OCI-LY7 (cell line): ENCODE data around the gene LPIN2. TPM values are rescaled to one million over a fixed set of nuclear protein-coding genes. Genes with fewer than 3 reads are reported as not detected.

Experiments
- BruUV-seq: library from RNA; stranded (reverse); fragments of 400-500 nt; replicated peaks from 2 replicates; lab custom pipeline; 2021; lab: Mats Ljungman, UMichigan
- CTCF ChIA-PET: fragments of 300-600 bp; sonication (Branson Sonifier 250); formaldehyde crosslinking; loops from one replicate; lab custom pipeline; 2022; ENCODE audit warnings: antibody characterized with exemption; ENCODE audit not compliant: unreplicated experiment; lab: Charles Lee
- POLR2A ChIA-PET: fragments of 300-600 bp; sonication (Branson Sonifier 250); formaldehyde crosslinking; loops from one replicate; lab custom pipeline; 2022; ENCODE audit warnings: antibody characterized with exemption; lab: Charles Lee
- DNase-seq: peaks from one replicate; pipeline ENCODE4 v3.0.0-alpha.2; 2015; ENCODE audit warnings: low spot score
- H2AFZ ChIP-seq: fragments of 200-600 bp; sonication (generic), shearing (Covaris generic); 2 replicates; pipeline ENCODE4 v1.6.1; 2014; ENCODE audit warnings: mild to moderate bottlenecking, antibody characterized with exemption, low read length, moderate library complexity
- H3K27ac ChIP-seq: fragments of 200-600 bp; sonication (generic); 2 replicates; pipeline ENCODE4 v1.5.1; 2014; ENCODE audit warnings: mixed run types, low read depth, mild to moderate bottlenecking, moderate library complexity, low read length, inconsistent platforms; ENCODE audit not compliant: poor library complexity, severe bottlenecking
- H3K36me3 ChIP-seq: fragments of 200-600 bp; sonication (generic); 2 replicates; pipeline ENCODE4 v1.6.1; 2014; ENCODE audit warnings: mild to moderate bottlenecking, antibody characterized with exemption, low read length, moderate library complexity, mixed read lengths; ENCODE audit not compliant: insufficient read depth
- H3K4me1 ChIP-seq: fragments of 200-600 bp; sonication (generic); 2 replicates; pipeline ENCODE4 v1.5.1; 2014; ENCODE audit warnings: mild to moderate bottlenecking, low read length; ENCODE audit not compliant: insufficient read depth, poor library complexity, severe bottlenecking
- H3K4me2 ChIP-seq: fragments of 200-600 bp; sonication (generic); 2 replicates; pipeline ENCODE4 v1.6.1; 2014; ENCODE audit warnings: mild to moderate bottlenecking, low read length
- H3K4me3 ChIP-seq: fragments of 200-600 bp; sonication (generic); 2 replicates; pipeline ENCODE4 v1.5.1; 2014; ENCODE audit warnings: mild to moderate bottlenecking, low read depth, low read length; ENCODE audit not compliant: poor library complexity, severe bottlenecking
- H3K79me2 ChIP-seq: fragments of 200-600 bp; sonication (generic); 2 replicates; pipeline ENCODE4 v1.6.1; 2016; ENCODE audit warnings: low read depth, mild to moderate bottlenecking, low read length, moderate library complexity, mixed read lengths; ENCODE audit not compliant: insufficient read depth
- H3K9me2 ChIP-seq: fragments of 200-600 bp; sonication (generic); 2 replicates; pipeline ENCODE4 v1.6.1; 2016; ENCODE audit warnings: mild to moderate bottlenecking, low read length, mixed read lengths; ENCODE audit not compliant: insufficient read depth
- H3K9me3 ChIP-seq: fragments of 200-600 bp; sonication (generic); 2 replicates; pipeline ENCODE4 v1.6.1; 2014; ENCODE audit warnings: mild to moderate bottlenecking, mixed run types, low read length, mixed read lengths
- H4K20me1 ChIP-seq: fragments of 200-600 bp; sonication (generic); 2 replicates; pipeline ENCODE4 v1.6.1; 2014; ENCODE audit warnings: mild to moderate bottlenecking, antibody characterized with exemption, low read length, moderate library complexity, mixed read lengths; ENCODE audit not compliant: insufficient read depth
- EZH2phosphoT487 ChIP-seq: fragments of 200-600 bp; sonication (generic); IDR thresholded peaks from 2 replicates; pipeline ENCODE4 v1.6.1; 2018; ENCODE audit warnings: low read depth, borderline replicate concordance, mild to moderate bottlenecking, mixed run types, antibody characterized with exemption, low read length, moderate library complexity, mixed read lengths
- intact Hi-C: fragments of 100-400 bp; cut with micrococcal nuclease; formaldehyde crosslinking; loops from one replicate; pipeline ENCODE4 v1.10.0; 2022; ENCODE audit not compliant: unreplicated experiment
- total RNA-seq, 2 experiments: library from RNA; depleted of rRNA in 1 of 2; stranded (reverse); fragments of >200 nt in 1 of 2; shearing (Covaris generic) in 1 of 2; gene quantifications; 2 replicates each; pipeline ENCODE4 v1.2.3, GENCODE V29; 2014 to 2022
- TF ChIP-seq, protein P1 (sequence below): fragments of 200-600 bp; sonication (generic); conservative IDR thresholded peaks from 2 replicates; pipeline ENCODE4 v1.5.1; 2014; ENCODE audit warnings: mild to moderate bottlenecking, antibody characterized with exemption, low read length, moderate library complexity, mixed read lengths

LPIN2 gene
- total RNA-seq, 2 experiments from 2014 or later, result 18.9 to 20.1 TPM

DNA sequence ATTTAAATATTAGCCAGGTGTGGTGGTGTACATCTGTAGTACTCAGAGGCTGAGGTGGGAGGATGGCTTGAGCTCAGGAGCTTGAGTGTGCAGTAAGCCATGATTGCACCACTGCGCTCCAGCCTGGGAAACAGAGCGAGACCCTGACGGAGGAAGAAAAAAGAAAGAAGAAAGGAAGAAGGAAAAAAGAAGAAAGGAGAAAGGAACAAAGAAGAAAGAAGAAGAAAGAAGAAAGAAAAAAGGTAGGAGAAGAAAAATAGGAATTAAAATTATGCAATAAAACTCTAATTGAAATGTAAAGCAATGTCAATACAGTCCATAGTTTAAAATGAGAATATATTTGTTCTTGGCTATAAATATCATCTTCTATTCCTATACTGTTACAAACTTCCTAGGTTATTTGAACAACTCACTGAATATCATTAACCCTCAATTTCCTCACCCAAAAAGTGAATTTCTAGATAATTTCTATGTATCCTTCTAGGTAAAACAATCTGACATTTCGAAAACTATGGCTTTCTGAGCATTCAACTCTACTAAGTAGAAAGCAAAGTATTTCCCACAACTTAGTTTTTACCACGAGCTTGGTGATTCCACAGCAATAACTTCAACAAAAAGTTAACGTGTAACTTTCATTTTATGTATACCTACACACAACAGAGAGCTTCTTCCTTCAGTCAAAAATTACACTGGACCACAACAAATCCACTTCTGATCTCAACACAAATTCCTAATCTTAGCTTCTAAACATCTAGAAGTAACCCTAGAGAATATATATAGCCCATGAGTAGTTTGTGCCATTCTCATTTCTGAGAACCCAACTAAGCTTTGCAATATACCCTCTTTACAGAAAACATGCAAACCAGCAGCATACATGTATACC is 19.7 kb downstream of the LPIN2 start:
- no peaks in the 10 kb centered on the region for H3K9me3 ChIP-seq
- TF ChIP-seq EZH2phosphoT487, result no peak
- TF ChIP-seq, protein P1, sequence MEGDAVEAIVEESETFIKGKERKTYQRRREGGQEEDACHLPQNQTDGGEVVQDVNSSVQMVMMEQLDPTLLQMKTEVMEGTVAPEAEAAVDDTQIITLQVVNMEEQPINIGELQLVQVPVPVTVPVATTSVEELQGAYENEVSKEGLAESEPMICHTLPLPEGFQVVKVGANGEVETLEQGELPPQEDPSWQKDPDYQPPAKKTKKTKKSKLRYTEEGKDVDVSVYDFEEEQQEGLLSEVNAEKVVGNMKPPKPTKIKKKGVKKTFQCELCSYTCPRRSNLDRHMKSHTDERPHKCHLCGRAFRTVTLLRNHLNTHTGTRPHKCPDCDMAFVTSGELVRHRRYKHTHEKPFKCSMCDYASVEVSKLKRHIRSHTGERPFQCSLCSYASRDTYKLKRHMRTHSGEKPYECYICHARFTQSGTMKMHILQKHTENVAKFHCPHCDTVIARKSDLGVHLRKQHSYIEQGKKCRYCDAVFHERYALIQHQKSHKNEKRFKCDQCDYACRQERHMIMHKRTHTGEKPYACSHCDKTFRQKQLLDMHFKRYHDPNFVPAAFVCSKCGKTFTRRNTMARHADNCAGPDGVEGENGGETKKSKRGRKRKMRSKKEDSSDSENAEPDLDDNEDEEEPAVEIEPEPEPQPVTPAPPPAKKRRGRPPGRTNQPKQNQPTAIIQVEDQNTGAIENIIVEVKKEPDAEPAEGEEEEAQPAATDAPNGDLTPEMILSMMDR, result no peak
- DNase-seq, result no peak
- ChIA-PET POLR2A (interaction anchor here (0.5 to 2.4 kb wide), 9 partner anchors 14 to 335 kb away, joined by 3 to 9 read pairs (median 3); no protein-coding TSS in a partner anchor), CTCF (interaction anchor here (1.2 kb wide), 1 partner anchor 662 kb away, joined by 3 read pairs; no protein-coding TSS in a partner anchor)
- H3K9me2 ChIP-seq, result no peaks in the 10 kb centered on the region
- peaks cover 17% of the 10 kb centered on the region; the same call in 1 of the 2 replicates for H3K79me2 ChIP-seq
- no TSS peak for BruUV-seq
- peaks cover 13% of the 10 kb centered on the region for H3K36me3 ChIP-seq
- no peak overlapping the region for H3K4me2 ChIP-seq
- intact Hi-C loops, result no loop called here
- H3K4me1 ChIP-seq, result peaks cover 19% of the 10 kb centered on the region
- no peak overlapping the region for H2AFZ ChIP-seq
- no peak overlapping the region for H3K27ac ChIP-seq
- no peaks in the 10 kb centered on the region for H4K20me1 ChIP-seq
- no peak overlapping the region for H3K4me3 ChIP-seq

DNA sequence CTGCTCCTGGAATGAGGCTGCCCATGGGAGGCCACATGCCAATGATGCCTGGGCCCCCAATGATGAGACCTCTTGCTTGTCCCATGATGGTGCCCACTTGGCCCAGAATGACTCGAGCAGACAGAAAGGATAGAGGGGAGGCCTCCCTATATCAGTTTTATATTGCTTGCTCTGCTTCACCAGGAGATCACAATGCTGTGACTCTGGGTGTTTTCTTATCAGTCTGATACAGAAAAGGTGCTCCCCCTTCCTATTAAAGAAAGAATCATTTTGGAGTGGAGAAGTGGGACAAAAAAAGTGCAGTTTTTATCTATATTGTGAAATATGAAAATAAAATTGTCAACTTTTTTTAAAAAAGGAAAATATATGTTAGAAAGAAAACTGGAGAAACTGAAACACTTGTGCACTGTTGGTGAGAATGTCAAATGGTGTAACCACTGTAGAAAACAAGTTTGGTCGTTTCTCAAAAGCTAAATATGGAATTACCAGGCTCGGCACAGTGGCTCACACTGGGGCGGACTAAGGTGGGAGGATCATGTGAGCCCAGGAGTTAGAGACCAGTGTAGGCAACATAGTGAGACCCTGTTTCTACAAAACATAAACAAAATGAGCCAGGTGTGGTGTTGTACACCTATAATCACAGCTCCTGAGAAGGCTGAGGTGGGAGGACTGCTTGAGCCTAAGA is 21.8 kb downstream of the LPIN2 start:
- H3K36me3 ChIP-seq, result peaks cover 12% of the 10 kb centered on the region; the same call in 1 of the 2 replicates
- TF ChIP-seq, protein P1, result no peak
- no peak for TF ChIP-seq EZH2phosphoT487
- H3K27ac ChIP-seq, result no peak overlapping the region
- peaks cover 8% of the 10 kb centered on the region for H3K4me1 ChIP-seq
- H2AFZ ChIP-seq, result no peak overlapping the region
- intact Hi-C loops, result no loop called here
- ChIA-PET POLR2A (no interaction called here), CTCF (no interaction called here)
- no peaks in the 10 kb centered on the region for H4K20me1 ChIP-seq
- H3K4me3 ChIP-seq, result no peak overlapping the region
- H3K9me3 ChIP-seq, result no peaks in the 10 kb centered on the region
- no peak overlapping the region for H3K4me2 ChIP-seq
- peaks cover 18% of the 10 kb centered on the region; the same call in 1 of the 2 replicates for H3K79me2 ChIP-seq
- no peak for DNase-seq
- no peaks in the 10 kb centered on the region for H3K9me2 ChIP-seq
- no TSS peak for BruUV-seq
